HL-60 (cell line): ENCODE data around the gene THPO.

Experiments
- CTCF ChIP-seq: IDR thresholded peaks from one replicate; pipeline ENCODE4 v1.5.1; 2011; ENCODE audit warnings: low read length, control low read depth, inconsistent platforms; ENCODE audit not compliant: insufficient read depth
- POLR2AphosphoS5 ChIP-seq: IDR thresholded peaks from 2 replicates; pipeline ENCODE4 v1.6.1; 2012; ENCODE audit warnings: low read depth
- REST ChIP-seq: IDR thresholded peaks from 2 replicates; pipeline ENCODE4 v1.6.1; 2012; ENCODE audit warnings: low read depth; ENCODE audit not compliant: insufficient replicate concordance

GRCh38 chr3:184328516-184328915 lies 49.5 kb downstream of the THPO start:
- TF ChIP-seq CTCF (no peak), POLR2AphosphoS5 (no peak; the same call in 1 of the 2 replicates), REST (no peak)
